NT2/D1 (cell line): ENCODE data around the gene PRKAB1.

ENCODE experiments used
- YY1 ChIP-seq: IDR thresholded peaks from 2 replicates; pipeline ENCODE4 v1.6.1; 2011; ENCODE audit not compliant: insufficient read length, insufficient read depth
- ZNF274 ChIP-seq: IDR thresholded peaks from 2 replicates; pipeline ENCODE4 v1.6.1; 2011; ENCODE audit warnings: mild to moderate bottlenecking, low read depth, low read length

GRCh38 chr12:119720349-119720748 lies 52.4 kb downstream of the PRKAB1 start:
- TF ChIP-seq YY1: no peak
- no peak for TF ChIP-seq ZNF274
